Aorta (tissue), 5 donors: Measurements from ENCODE around the gene NXPH1. TPM values are rescaled to one million over a fixed set of nuclear protein-coding genes. Genes with fewer than 3 reads are reported as not detected.

Source experiments
- ATAC-seq: fragments of 200-7000 bp; cut with Tn5 transposase; one replicate; pipeline ENCODE4 v1.9.1; 2022; ENCODE audit warnings: moderate library complexity; ENCODE audit not compliant: low FRiP score
- DNase-seq, 2 donors: peaks; one replicate each; pipeline ENCODE4 v3.0.0-alpha.2; 2020
- H3K27ac ChIP-seq, 2 donors: one replicate each; pipeline ENCODE4 v1.5.1; 2013; ENCODE audit warnings: low read length in 2 of 2, mild to moderate bottlenecking in 2 of 2, moderate library complexity in 2 of 2, control low read depth in 1 of 2, inconsistent platforms in 1 of 2, low read depth in 1 of 2
- H3K27me3 ChIP-seq, 2 donors: one replicate each; pipeline ENCODE4 v1.6.1; 2013; ENCODE audit warnings: control low read depth in 1 of 2, low read length in 1 of 2, mild to moderate bottlenecking in 1 of 2, moderate library complexity in 1 of 2; ENCODE audit not compliant: insufficient read depth in 2 of 2, control insufficient read depth in 1 of 2
- H3K36me3 ChIP-seq, 2 donors: one replicate each; pipeline ENCODE4 v1.6.1; 2013; ENCODE audit warnings: control low read depth in 1 of 2, low read length in 1 of 2, mild to moderate bottlenecking in 1 of 2; ENCODE audit not compliant: insufficient read depth in 2 of 2, control insufficient read depth in 1 of 2
- H3K4me1 ChIP-seq, 2 donors: one replicate each; pipeline ENCODE4 v1.6.1; 2013; ENCODE audit warnings: low read length in 2 of 2, control low read depth in 1 of 2, mild to moderate bottlenecking in 1 of 2, moderate library complexity in 1 of 2; ENCODE audit not compliant: insufficient read depth in 2 of 2, control insufficient read depth in 1 of 2
- H3K4me3 ChIP-seq, 2 donors: one replicate each; pipeline ENCODE4 v1.5.1; 2013; ENCODE audit warnings: low read length in 2 of 2, control low read depth in 1 of 2, mild to moderate bottlenecking in 1 of 2
- H3K9me3 ChIP-seq: one replicate; pipeline ENCODE4 v1.6.1; 2013; ENCODE audit warnings: mild to moderate bottlenecking, low read length; ENCODE audit not compliant: control insufficient read depth
- WGBS, 2 donors: extraction: QIAGEN DNeasy Blood & Tissue Kit; methylation state at CpG; one replicate each; pipeline ENCODE4 v1.1.7; 2013; 5-methylcytosine and 5-hydroxymethylcytosine counted together
- intact Hi-C, 2 donors: fragments of 100-400 bp; cut with DNase I; formaldehyde crosslinking; loops; one replicate each; pipeline versions ENCODE4 v1.14.2 to v1.15.0; 2022
- polyA plus RNA-seq, 2 donors: library from polyadenylated mRNA; stranded (reverse); fragments of 200-250 nt; gene quantifications; one replicate each; pipeline ENCODE4 v1.2.3, GENCODE V29; 2013
- total RNA-seq, 2 donors: library from RNA; stranded (reverse); fragmentation: NEBNext Ultra II Directional; extraction: Animal tissue kit (Norgen Biotek cat#: 25700); gene quantifications; one replicate each; pipeline ENCODE4 v1.2.1, GENCODE V29; 2021
- donor health status: healthy with polysubstance abuse.
- donor health status: Bipolar disorder and iron deficiency.
- donor health status: DM: no; HTN: no; CAD: no.
- donor health status: DM: no; HTN: no; CAD: no.
- donor health status: DM: yes; HTN: yes; CAD: no.

NXPH1 gene
- total and polyA plus RNA-seq, 4 donors = not detected

- no peak overlapping the region for H3K4me3 ChIP-seq
- ATAC-seq = no peak
- no peak overlapping the region for H3K27ac ChIP-seq
- intact Hi-C loops = no loop called here
- DNase-seq = no peak
- no peaks in the 10 kb centered on the region for H3K36me3 ChIP-seq
- no peaks in the 10 kb centered on the region for H3K27me3 ChIP-seq
- H3K9me3 ChIP-seq = no peaks in the 10 kb centered on the region
- no peaks in the 10 kb centered on the region for H3K4me1 ChIP-seq
- WGBS, 2 donors = 67% methylated on average over 3 of the region's 3 CpGs
Observed at GRCh38 chr7:8590791-8591190, 157.4 kb downstream of the NXPH1 start.

GRCh38 chr7:8591289-8591688, 157.9 kb downstream of the NXPH1 start:
- H3K4me1 ChIP-seq = no peaks in the 10 kb centered on the region
- DNase-seq (no peak), ATAC-seq (no peak)
- H3K9me3 ChIP-seq = no peaks in the 10 kb centered on the region
- no peak overlapping the region for H3K4me3 ChIP-seq
- no peak overlapping the region for H3K27ac ChIP-seq
- no peaks in the 10 kb centered on the region for H3K27me3 ChIP-seq
- H3K36me3 ChIP-seq = no peaks in the 10 kb centered on the region
- intact Hi-C loops = no loop called here

- ATAC-seq (no peak), DNase-seq (no peak)
- Histone ChIP-seq H3K27ac (no peak overlapping the region), H3K36me3 (no peaks in the 10 kb centered on the region), H3K9me3 (no peaks in the 10 kb centered on the region), H3K4me1 (no peaks in the 10 kb centered on the region), H3K27me3 (no peaks in the 10 kb centered on the region), H3K4me3 (no peak overlapping the region)
- intact Hi-C loops = no loop called here
- 82 to 83% methylated on average over 2 of the region's 2 CpGs for WGBS, 2 donors
Observed at GRCh38 chr7:8592167-8592566, 158.8 kb downstream of the NXPH1 start.

- no peaks in the 10 kb centered on the region for H3K9me3 ChIP-seq
- H3K27ac ChIP-seq = no peak overlapping the region
- no peaks in the 10 kb centered on the region for H3K36me3 ChIP-seq
- H3K27me3 ChIP-seq = no peaks in the 10 kb centered on the region
- no peak overlapping the region for H3K4me3 ChIP-seq
- intact Hi-C loops = no loop called here
- no peaks in the 10 kb centered on the region for H3K4me1 ChIP-seq
- DNase-seq = no peak
- ATAC-seq = no peak
- WGBS, 2 donors = 19 to 25% methylated on average over 5 of the region's 5 CpGs
Observed at GRCh38 chr7:8594115-8594514, 160.7 kb downstream of the NXPH1 start.

- intact Hi-C loops = no loop called here
- H3K4me3 ChIP-seq = no peak overlapping the region
- ATAC-seq = no peak
- no peak overlapping the region for H3K27ac ChIP-seq
- 68 to 74% methylated on average over 3 of the region's 3 CpGs for WGBS, 2 donors
- H3K36me3 ChIP-seq = no peaks in the 10 kb centered on the region
- DNase-seq = no peak
- H3K4me1 ChIP-seq = no peaks in the 10 kb centered on the region
- H3K27me3 ChIP-seq = no peaks in the 10 kb centered on the region
- no peaks in the 10 kb centered on the region for H3K9me3 ChIP-seq
Observed at GRCh38 chr7:8597565-8597964, 164.2 kb downstream of the NXPH1 start.

GRCh38 chr7:8601121-8601520, 167.7 kb downstream of the NXPH1 start:
- WGBS, 2 donors = 86 to 87% methylated on average over 2 of the region's 2 CpGs

GRCh38 chr7:8605221-8605620, 171.8 kb downstream of the NXPH1 start:
- intact Hi-C loops = no loop called here
- Histone ChIP-seq H3K4me1 (no peaks in the 10 kb centered on the region), H3K27ac (no peak overlapping the region), H3K27me3 (no peaks in the 10 kb centered on the region), H3K4me3 (no peak overlapping the region), H3K9me3 (peaks cover 2% of the 10 kb centered on the region), H3K36me3 (no peaks in the 10 kb centered on the region)
- no peak for DNase-seq
- ATAC-seq = no peak
- WGBS, 2 donors = 70 to 84% methylated on average over 1 of the region's 1 CpG

More at GRCh38 chr7:8601121-8601520, 167.7 kb downstream of the NXPH1 start:
- Histone ChIP-seq H3K9me3 (no peaks in the 10 kb centered on the region), H3K4me3 (no peak overlapping the region), H3K4me1 (no peaks in the 10 kb centered on the region), H3K27ac (no peak overlapping the region), H3K36me3 (no peaks in the 10 kb centered on the region), H3K27me3 (no peaks in the 10 kb centered on the region)
- ATAC-seq (no peak), DNase-seq (no peak)
- intact Hi-C loops = no loop called here

- Histone ChIP-seq H3K36me3 (no peaks in the 10 kb centered on the region), H3K9me3 (peaks cover 2% of the 10 kb centered on the region), H3K4me1 (no peaks in the 10 kb centered on the region), H3K4me3 (no peak overlapping the region), H3K27ac (no peak overlapping the region), H3K27me3 (no peaks in the 10 kb centered on the region)
- intact Hi-C loops = no loop called here
- WGBS, 2 donors = 9 to 13% methylated on average over 1 of the region's 1 CpG
- no peak for ATAC-seq
- DNase-seq = no peak
Observed at GRCh38 chr7:8612584-8612983, 179.2 kb downstream of the NXPH1 start.

GRCh38 chr7:8613191-8613590, 179.8 kb downstream of the NXPH1 start:
- ATAC-seq (no peak), DNase-seq (no peak)
- H3K4me3 ChIP-seq = no peak overlapping the region
- no peaks in the 10 kb centered on the region for H3K36me3 ChIP-seq
- no peaks in the 10 kb centered on the region for H3K4me1 ChIP-seq
- H3K27me3 ChIP-seq = no peaks in the 10 kb centered on the region
- WGBS, 2 donors = 77 to 85% methylated on average over 2 of the region's 2 CpGs
- intact Hi-C loops = no loop called here
- H3K27ac ChIP-seq = no peak overlapping the region
- H3K9me3 ChIP-seq = no peaks in the 10 kb centered on the region
